Neuronal stem cell (in vitro differentiated cells): ENCODE data around the gene PDCD11.

Experiments
- DNase-seq: peaks from one replicate; pipeline ENCODE4 v3.0.0-alpha.2; 2013; ENCODE audit warnings: low spot score
- H2AFZ ChIP-seq: one replicate; pipeline ENCODE4 v1.6.1; 2013; ENCODE audit warnings: mild to moderate bottlenecking, low read length, inconsistent platforms
- H2AK5ac ChIP-seq: 2 replicates; pipeline ENCODE4 v1.6.1; 2013; ENCODE audit warnings: low read depth, mild to moderate bottlenecking, inconsistent platforms, low read length, moderate library complexity, mixed read lengths
- H2BK120ac ChIP-seq: 2 replicates; pipeline ENCODE4 v1.6.1; 2013; ENCODE audit warnings: low read depth, mild to moderate bottlenecking, inconsistent platforms, low read length, moderate library complexity, mixed read lengths
- H2BK12ac ChIP-seq: one replicate; pipeline ENCODE4 v1.6.1; 2013; ENCODE audit warnings: low read length, inconsistent platforms
- H2BK15ac ChIP-seq: 2 replicates; pipeline ENCODE4 v1.6.1; 2013; ENCODE audit warnings: mild to moderate bottlenecking, low read length, inconsistent platforms, mixed read lengths
- H2BK5ac ChIP-seq: one replicate; pipeline ENCODE4 v1.6.1; 2013; ENCODE audit warnings: inconsistent platforms, mild to moderate bottlenecking, low read length, moderate library complexity
- H3K14ac ChIP-seq: one replicate; pipeline ENCODE4 v1.6.1; 2013; ENCODE audit warnings: low read length, inconsistent platforms
- H3K18ac ChIP-seq: 2 replicates; pipeline ENCODE4 v1.6.1; 2013; ENCODE audit warnings: low read length, inconsistent platforms
- H3K23ac ChIP-seq: 2 replicates; pipeline ENCODE4 v1.6.1; 2013; ENCODE audit warnings: low read depth, mild to moderate bottlenecking, mixed read lengths, low read length, inconsistent platforms; ENCODE audit not compliant: poor library complexity
- H3K27ac ChIP-seq: replicated peaks from 3 replicates; pipeline ENCODE4 v1.5.1; 2013; ENCODE audit warnings: low read length, inconsistent platforms
- H3K27me3 ChIP-seq, 3 experiments: 2 replicates each; pipeline ENCODE4 v1.6.1; 2013; ENCODE audit warnings: low read length in 3 of 3, mild to moderate bottlenecking in 2 of 3, inconsistent platforms in 1 of 3, low read depth in 1 of 3, mixed read lengths in 1 of 3, moderate library complexity in 1 of 3; ENCODE audit not compliant: control insufficient read depth in 3 of 3, insufficient read depth in 3 of 3
- H3K36me3 ChIP-seq, 2 donors: replicated peaks in 1 of 2; 2 replicates each; pipeline ENCODE4 v1.6.1; 2013; ENCODE audit warnings: low read length in 2 of 2; ENCODE audit not compliant: control insufficient read depth in 2 of 2, insufficient read depth in 2 of 2
- H3K4ac ChIP-seq: 2 replicates; pipeline ENCODE4 v1.6.1; 2013; ENCODE audit warnings: inconsistent platforms, mild to moderate bottlenecking, low read length, moderate library complexity
- H3K4me1 ChIP-seq, 2 donors: 1 replicate in 1 of 2; 2 replicates in 1 of 2; pipeline ENCODE4 v1.6.1; 2013; ENCODE audit warnings: low read length in 2 of 2, low read depth in 1 of 2; ENCODE audit not compliant: control insufficient read depth in 2 of 2, insufficient read depth in 1 of 2
- H3K4me2 ChIP-seq: one replicate; pipeline ENCODE4 v1.6.1; 2013; ENCODE audit warnings: mild to moderate bottlenecking, low read length, inconsistent platforms; ENCODE audit not compliant: insufficient read depth, poor library complexity, severe bottlenecking
- H3K4me3 ChIP-seq, 2 donors: 2 replicates each; pipeline ENCODE4 v1.5.1; 2013; ENCODE audit warnings: low read length in 2 of 2, mild to moderate bottlenecking in 2 of 2, inconsistent platforms in 1 of 2, moderate library complexity in 1 of 2
- H3K79me1 ChIP-seq: one replicate; pipeline ENCODE4 v1.6.1; 2013; ENCODE audit warnings: low read depth, mild to moderate bottlenecking, inconsistent platforms, low read length, moderate library complexity
- H3K9ac ChIP-seq: one replicate; pipeline ENCODE4 v1.6.1; 2013; ENCODE audit warnings: mild to moderate bottlenecking, low read depth, low read length, inconsistent platforms; ENCODE audit not compliant: poor library complexity
- H3K9me3 ChIP-seq, 2 donors: replicated peaks in 1 of 2; 2 replicates each; pipeline versions ENCODE3 to v1.6.1; 2013; ENCODE audit warnings: low read length in 2 of 2, mild to moderate bottlenecking in 2 of 2, inconsistent platforms in 1 of 2, low read depth in 1 of 2, mixed read lengths in 1 of 2, moderate library complexity in 1 of 2; ENCODE audit not compliant: control insufficient read depth in 2 of 2, insufficient read depth in 1 of 2
- H4K8ac ChIP-seq: one replicate; pipeline ENCODE4 v1.6.1; 2013; ENCODE audit warnings: low read depth, mild to moderate bottlenecking, inconsistent platforms, low read length, moderate library complexity
- H4K91ac ChIP-seq: one replicate; pipeline ENCODE4 v1.6.1; 2013; ENCODE audit warnings: low read length, low read depth, mild to moderate bottlenecking, inconsistent platforms; ENCODE audit not compliant: poor library complexity
- WGBS, 2 donors: extraction: QIAGEN DNeasy Blood & Tissue Kit; methylation state at CpG; one replicate each; pipeline ENCODE4 v1.1.7; 2013; ENCODE audit warnings: missing lambda C conversion rate in 2 of 2, mixed read lengths in 1 of 2; ENCODE audit not compliant: insufficient read length in 2 of 2, insufficient replicate concordance in 1 of 2; ENCODE audit errors: extremely low coverage in 2 of 2; 5-methylcytosine and 5-hydroxymethylcytosine counted together

PDCD11 gene

GRCh38 chr10:103451831-103452505 is 55.5 kb downstream of the PDCD11 start, which contains the start of gene CALHM2:
Gene CALHM2, minus strand, starts transcription at chr10:103452370. Its CDS starts 2,429 bp downstream, at chr10:103449941.
- peak; percentile 43 for DNase-seq
- H2AFZ ChIP-seq = no peak within 1 kb of the TSS
- WGBS, 2 donors = no CpG with 5 or more reads among the region's 32 CpGs
- no peak within 1 kb of the TSS for H4K91ac ChIP-seq
- H2AK5ac ChIP-seq = peak within 1 kb of the TSS; percentile 70
- H3K4me2 ChIP-seq = peak within 1 kb of the TSS; percentile 59
- peak within 1 kb of the TSS; percentile 94 for H3K18ac ChIP-seq
- H2BK15ac ChIP-seq = peak within 1 kb of the TSS; percentile 99
- peak within 1 kb of the TSS; percentile 47 for H2BK5ac ChIP-seq
- H3K9me3 ChIP-seq = no peaks in the 10 kb centered on the region
- H3K4me3 ChIP-seq = peak within 1 kb of the TSS in 1 of 2 donors; percentile 76
- H3K14ac ChIP-seq = no peak within 1 kb of the TSS
- peak within 1 kb of the TSS; percentile 26 for H3K4ac ChIP-seq
- H3K23ac ChIP-seq = peak within 1 kb of the TSS; percentile 27
- peak within 1 kb of the TSS; percentile 24 for H2BK120ac ChIP-seq
- no peak within 1 kb of the TSS for H2BK12ac ChIP-seq
- H3K79me1 ChIP-seq = no peaks in the 10 kb centered on the region
- no peak within 1 kb of the TSS for H4K8ac ChIP-seq
- peak within 1 kb of the TSS; percentile 86 for H3K9ac ChIP-seq
- peak within 1 kb of the TSS; percentile 23 for H3K27ac ChIP-seq
- H3K27me3 ChIP-seq = peaks cover 0 to 3% (median 0%) of the 10 kb centered on the region in 3 experiments
- peaks cover 13 to 27% of the 10 kb centered on the region in 2 donors for H3K36me3 ChIP-seq
- peaks cover 0 to 16% of the 10 kb centered on the region in 2 donors for H3K4me1 ChIP-seq

- Histone ChIP-seq H3K27me3 (peaks cover 0 to 3% (median 0%) of the 10 kb centered on the region in 3 experiments), H3K36me3 (peaks cover 7 to 20% of the 10 kb centered on the region in 2 donors), H3K18ac (peak overlapping the region; percentile 94), H3K9me3 (no peaks in the 10 kb centered on the region), H2AFZ (no peak overlapping the region), H3K4me1 (peaks cover 0 to 16% of the 10 kb centered on the region in 2 donors), H3K23ac (peak overlapping the region; percentile 17), H2BK120ac (peak overlapping the region; percentile 24), H3K4me2 (peak overlapping the region; percentile 59), H2AK5ac (peak overlapping the region; percentile 70), H4K91ac (no peak overlapping the region), H3K4ac (peak overlapping the region; percentile 26), H2BK15ac (peak overlapping the region; percentile 96), H3K79me1 (no peaks in the 10 kb centered on the region), H3K4me3 (peak overlapping the region in 1 of 2 donors; percentile 76), H2BK5ac (peak overlapping the region; percentile 47), H3K9ac (peak overlapping the region; percentile 38), H4K8ac (no peak overlapping the region), H3K27ac (no peak overlapping the region), H2BK12ac (no peak overlapping the region), H3K14ac (no peak overlapping the region)
- no CpG with 5 or more reads among the region's 27 CpGs for WGBS, 2 donors
- DNase-seq = no peak
Measured at GRCh38 chr10:103452506-103453230, 56.2 kb downstream of the PDCD11 start.

DNA sequence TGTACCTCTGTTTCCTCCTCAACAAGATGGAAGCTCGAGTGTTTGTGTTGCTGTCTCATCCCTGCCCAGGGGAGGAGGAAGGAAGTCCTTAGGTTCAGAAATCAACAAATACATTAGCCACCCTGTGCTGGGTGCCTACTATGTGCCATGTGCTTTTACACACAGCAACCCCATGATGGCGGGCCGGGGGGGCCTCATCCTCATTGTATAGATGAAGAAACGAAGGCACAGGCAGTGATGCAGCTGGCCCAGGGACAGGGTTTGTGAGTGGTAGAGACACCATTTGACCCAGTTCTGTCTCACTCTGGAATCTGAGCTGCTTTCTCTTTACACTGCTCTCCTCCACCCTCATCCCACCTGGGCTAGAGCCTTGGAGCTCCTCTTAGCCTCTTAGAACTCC is 57.6 kb downstream of the PDCD11 start:
- no peak overlapping the region for H3K27ac ChIP-seq
- no peak for DNase-seq
- H2AK5ac ChIP-seq = no peak overlapping the region
- no peak overlapping the region for H2BK120ac ChIP-seq
- H3K14ac ChIP-seq = no peak overlapping the region
- no peak overlapping the region for H3K9ac ChIP-seq
- no peaks in the 10 kb centered on the region for H3K9me3 ChIP-seq
- no peak overlapping the region for H2BK5ac ChIP-seq
- no peak overlapping the region for H3K18ac ChIP-seq
- H3K79me1 ChIP-seq = no peaks in the 10 kb centered on the region
- no peak overlapping the region for H2BK12ac ChIP-seq
- peaks cover 0 to 3% (median 0%) of the 10 kb centered on the region in 3 experiments for H3K27me3 ChIP-seq
- H4K91ac ChIP-seq = no peak overlapping the region
- H4K8ac ChIP-seq = no peak overlapping the region
- H3K23ac ChIP-seq = no peak overlapping the region
- no peak overlapping the region for H3K4ac ChIP-seq
- no peak overlapping the region for H2AFZ ChIP-seq
- WGBS, 2 donors = no CpG with 5 or more reads among the region's 4 CpGs
- peaks cover 6 to 13% of the 10 kb centered on the region in 2 donors for H3K36me3 ChIP-seq
- H3K4me1 ChIP-seq = peaks cover under 1 to 21% of the 10 kb centered on the region in 2 donors
- H3K4me2 ChIP-seq = no peak overlapping the region
- H3K4me3 ChIP-seq = no peak overlapping the region
- H2BK15ac ChIP-seq = no peak overlapping the region

DNA sequence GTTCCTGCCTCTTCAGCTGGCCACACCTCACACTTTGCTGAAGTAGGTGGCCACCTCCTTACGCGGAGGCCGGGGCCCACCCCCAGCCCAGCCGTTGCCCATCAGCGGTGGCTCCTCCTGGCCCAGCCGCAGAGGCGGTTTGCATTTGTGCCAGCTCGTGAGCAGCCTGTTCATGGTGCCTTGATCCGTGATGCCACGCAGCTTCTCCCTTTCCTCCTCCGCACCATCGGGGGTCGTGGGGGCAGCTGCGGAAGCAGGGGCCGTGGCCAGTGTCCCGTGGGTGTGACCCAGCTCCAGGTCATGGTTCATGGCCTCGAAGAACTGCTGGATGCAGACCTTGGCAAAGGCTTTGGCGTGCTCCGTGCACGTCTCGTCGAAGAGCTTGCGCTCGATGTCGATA is 58.8 kb downstream of the PDCD11 start:
- Histone ChIP-seq H3K9ac (no peak overlapping the region), H2AK5ac (peak overlapping the region; percentile 65), H3K36me3 (peaks cover 0 to under 1% of the 10 kb centered on the region in 2 donors), H4K8ac (no peak overlapping the region), H3K4me2 (no peak overlapping the region), H3K4me1 (peaks cover 9 to 26% of the 10 kb centered on the region in 2 donors), H2BK5ac (no peak overlapping the region), H3K27ac (no peak overlapping the region), H3K18ac (no peak overlapping the region), H3K4ac (no peak overlapping the region), H2BK15ac (no peak overlapping the region), H2BK12ac (no peak overlapping the region), H3K23ac (peak overlapping the region; percentile 40), H3K27me3 (peaks cover 0 to 3% (median 0%) of the 10 kb centered on the region in 3 experiments), H2AFZ (no peak overlapping the region), H3K9me3 (no peaks in the 10 kb centered on the region), H2BK120ac (no peak overlapping the region), H3K4me3 (no peak overlapping the region), H3K79me1 (no peaks in the 10 kb centered on the region), H4K91ac (no peak overlapping the region), H3K14ac (no peak overlapping the region)
- no CpG with 5 or more reads among the region's 25 CpGs for WGBS, 2 donors
- DNase-seq = no peak
